ENCODE data around the gene LMTK2.

LMTK2 gene

DNA sequence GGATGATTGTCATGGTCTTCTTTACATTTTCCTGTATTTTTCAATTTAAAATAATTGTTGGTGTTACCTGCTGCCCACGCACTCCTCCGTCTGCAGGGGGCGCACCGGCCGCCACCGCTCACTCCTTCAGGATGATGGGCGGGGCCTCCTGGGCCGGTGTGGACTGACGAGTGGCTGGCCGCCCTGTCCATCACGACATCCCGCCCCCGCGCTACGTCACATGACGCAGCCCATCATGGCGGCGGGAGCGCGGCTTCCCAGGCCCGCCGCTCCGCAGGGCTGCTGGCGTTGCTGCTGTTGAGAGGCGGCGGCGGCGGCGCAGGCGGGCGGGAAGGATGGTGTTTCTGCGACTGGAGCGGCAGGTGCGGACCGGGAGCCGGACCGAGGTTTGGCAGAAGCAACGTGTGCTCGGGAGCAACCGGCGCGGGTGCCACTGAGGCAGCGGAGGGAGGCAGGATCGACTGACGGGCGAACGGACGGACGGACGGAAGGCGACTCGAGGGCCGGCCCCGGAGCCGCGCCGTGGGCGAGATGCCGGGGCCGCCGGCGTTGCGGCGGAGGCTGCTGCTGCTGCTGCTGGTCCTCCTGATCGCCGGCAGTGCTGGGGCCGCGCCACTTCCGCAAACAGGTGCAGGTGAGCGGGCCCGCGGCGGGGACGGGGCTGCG lies at the start of gene LMTK2:
LMTK2 (plus strand) TSS at position 216 of the 666 bp plus-strand sequence; CDS start at position 532, 316 bp downstream.
- DNase-seq (ENCODE audit: low read depth): peak; percentile 88

DNA sequence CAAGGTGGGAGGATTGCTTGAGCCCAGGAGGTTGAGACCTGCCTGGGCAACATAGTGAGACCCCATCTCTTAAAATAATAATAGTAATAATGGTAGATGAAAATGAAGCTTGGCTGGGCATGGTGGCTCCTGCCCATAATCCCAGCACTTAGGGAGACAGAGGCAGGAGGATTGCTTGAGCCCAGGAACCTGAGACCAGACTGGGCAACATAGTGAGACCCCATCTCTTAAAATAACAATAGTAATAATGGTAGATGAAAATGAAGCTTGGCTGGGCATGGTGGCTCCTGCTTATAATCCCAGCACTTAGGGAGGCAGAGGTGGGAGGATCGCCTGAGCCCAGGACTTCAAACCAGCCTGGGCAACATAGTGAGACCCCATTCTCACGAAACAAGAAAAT lies 49.5 kb upstream of the LMTK2 start:
- DNase-seq (ENCODE audit: low read depth): no peak

GRCh38 chr7:98058186-98058585 lies 48.5 kb upstream of the LMTK2 start:
- no peak for DNase-seq (ENCODE audit: low read depth)

GRCh38 chr7:98064233-98064632 lies 42.4 kb upstream of the LMTK2 start:
- no peak for DNase-seq (ENCODE audit: low read depth)

GRCh38 chr7:98066208-98066607 lies 40.5 kb upstream of the LMTK2 start:
- no peak for DNase-seq (ENCODE audit: low read depth)

- no peak for DNase-seq (ENCODE audit: low read depth)
Observed at GRCh38 chr7:98066934-98067507, 39.6 kb upstream of the LMTK2 start.

DNA sequence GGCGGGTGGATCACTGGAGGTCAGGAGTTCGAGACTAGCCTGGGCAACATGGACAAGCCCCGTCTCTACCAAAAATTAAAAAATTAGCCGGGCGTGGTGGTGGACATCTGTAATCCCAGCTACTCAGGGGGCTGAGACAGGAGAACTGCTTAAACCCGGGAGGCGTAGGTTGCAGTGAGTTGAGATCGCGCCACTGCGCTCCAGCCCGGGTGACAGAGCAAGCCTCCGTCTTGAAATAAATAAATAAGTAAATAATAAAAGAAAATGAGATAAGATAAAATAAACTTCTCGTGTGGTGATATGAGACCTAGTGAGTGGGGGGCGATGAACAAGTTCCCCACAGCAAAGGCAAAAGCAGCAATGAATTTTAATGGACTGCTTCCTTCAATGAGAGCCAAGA lies 33.6 kb upstream of the LMTK2 start:
- no peak for DNase-seq (ENCODE audit: low read depth)

DNA sequence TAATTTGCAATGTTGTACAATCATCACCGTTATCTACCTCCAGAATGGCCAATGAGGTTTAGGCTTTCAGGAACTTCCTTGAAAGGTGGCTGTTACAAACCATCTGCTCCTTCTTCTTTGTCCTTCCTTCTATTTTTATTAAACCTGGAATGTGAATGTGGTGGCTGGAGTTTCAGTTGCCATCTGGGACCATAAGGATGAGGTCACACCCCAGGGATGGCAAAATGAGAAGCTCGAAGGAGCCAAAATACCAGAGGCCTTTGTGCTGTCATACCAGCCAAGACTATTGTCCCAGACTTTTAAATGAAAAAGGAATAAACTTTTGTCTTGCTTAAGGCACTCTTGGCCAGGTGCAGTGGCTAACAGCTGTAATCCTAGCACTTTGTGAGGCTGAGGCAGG lies 30.9 kb upstream of the LMTK2 start:
- no peak for DNase-seq (ENCODE audit: low read depth)

DNA sequence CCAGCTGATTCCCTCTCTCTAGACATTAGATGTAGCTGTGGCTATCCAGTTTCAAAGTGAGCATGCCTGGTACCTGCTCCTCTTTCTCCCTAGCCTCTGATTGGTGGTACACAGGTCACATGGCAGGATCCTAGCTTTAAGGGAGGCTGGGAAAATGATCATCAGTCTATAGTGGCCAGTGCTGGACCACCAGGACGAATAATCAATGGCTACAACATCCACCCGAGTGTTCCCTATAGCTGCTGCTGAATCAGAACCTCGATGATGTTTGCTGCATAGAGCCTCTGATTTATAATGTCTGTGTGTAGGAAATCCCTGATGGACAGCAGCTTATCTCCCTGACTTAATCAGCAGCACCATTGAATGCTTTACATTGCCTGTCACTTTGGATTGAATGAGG lies 28.9 kb upstream of the LMTK2 start:
- DNase-seq (ENCODE audit: low read depth): no peak

GRCh38 chr7:98078197-98078870 lies 28.3 kb upstream of the LMTK2 start:
- no peak for DNase-seq (ENCODE audit: low read depth)

- DNase-seq (ENCODE audit: low read depth): no peak
Observed at GRCh38 chr7:98079891-98080648, 26.6 kb upstream of the LMTK2 start.

DNA sequence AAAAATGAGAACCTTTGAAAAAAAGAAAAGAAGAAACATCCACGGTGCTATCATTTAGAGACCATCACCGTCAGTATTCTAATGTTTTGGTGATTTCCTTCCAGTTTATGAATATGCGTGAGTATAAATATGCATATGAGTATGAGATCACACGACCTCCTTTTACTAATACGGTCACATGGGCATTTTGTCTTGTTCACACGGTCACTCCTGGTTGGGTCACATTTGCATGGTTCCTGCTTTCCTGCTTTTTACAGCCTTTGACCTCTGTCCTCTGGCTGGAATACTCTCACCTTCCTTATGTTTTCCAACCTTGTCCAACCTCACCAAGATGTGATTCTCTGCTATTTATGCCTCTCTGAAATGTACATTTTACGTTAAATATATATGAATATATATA lies 25.3 kb upstream of the LMTK2 start:
- DNase-seq (ENCODE audit: low read depth): no peak

DNA sequence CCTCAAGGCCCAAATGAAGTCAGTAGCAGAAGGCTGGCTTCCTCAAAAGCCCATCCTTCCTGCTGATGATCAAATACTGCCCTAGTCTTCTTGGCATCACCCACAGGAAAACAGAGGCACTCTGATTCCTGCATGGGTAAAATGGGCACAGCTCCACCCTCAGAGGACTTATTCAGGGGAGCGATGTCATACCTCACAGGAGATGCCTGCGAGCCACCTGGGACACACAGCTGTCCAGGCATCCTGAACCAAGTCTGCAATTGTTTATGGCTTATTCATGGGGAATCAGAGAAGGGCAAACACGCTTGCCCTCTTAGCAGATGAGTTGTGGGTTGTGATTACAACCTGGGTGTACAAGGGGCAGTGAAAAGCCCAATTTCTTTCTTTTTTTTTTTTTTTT lies 22.0 kb upstream of the LMTK2 start:
- DNase-seq (ENCODE audit: low read depth): no peak

- DNase-seq (ENCODE audit: low read depth): no peak
Observed at GRCh38 chr7:98085674-98086073, 21.0 kb upstream of the LMTK2 start.

DNA sequence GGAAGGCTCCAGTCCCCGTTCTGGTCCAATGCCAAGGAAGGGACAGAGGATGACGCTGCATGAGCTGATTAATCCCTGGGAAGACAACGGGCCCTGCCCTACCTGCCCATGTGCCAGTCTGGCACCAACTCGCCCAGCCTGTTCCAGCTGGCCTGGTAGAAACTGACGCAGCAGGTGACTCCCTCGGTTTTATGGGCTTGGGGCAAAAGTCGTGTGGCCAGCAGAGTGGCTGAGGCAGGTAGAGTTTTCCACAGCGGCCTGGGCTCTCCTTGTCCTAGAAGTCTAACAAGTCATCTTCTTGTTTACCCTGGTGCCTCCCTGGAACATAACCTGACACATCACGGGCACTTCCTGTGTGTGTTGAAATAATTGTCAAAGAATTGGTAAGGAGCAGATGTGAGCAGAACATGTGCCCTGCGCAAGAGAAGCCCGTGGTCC lies 20.4 kb upstream of the LMTK2 start:
- DNase-seq (ENCODE audit: low read depth): no peak

DNA sequence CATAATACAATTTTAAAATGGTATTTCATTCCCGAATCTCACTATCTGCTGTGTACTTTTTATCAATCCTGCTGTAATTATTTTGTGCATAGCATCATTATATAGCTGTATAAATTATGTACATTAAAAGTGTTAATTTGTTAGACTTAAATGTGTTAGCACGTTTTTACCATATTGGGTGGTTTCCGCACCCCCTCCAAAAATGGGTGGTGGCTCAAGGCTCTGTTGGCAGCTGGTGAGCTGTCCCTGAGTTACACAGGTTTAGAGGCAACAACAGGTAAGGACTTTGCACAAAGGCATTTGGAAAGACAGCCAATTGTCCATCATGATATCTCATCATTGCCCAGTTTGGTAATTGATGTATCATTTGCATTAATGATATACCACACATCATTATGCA lies 18.6 kb upstream of the LMTK2 start:
- DNase-seq (ENCODE audit: low read depth): no peak

DNA sequence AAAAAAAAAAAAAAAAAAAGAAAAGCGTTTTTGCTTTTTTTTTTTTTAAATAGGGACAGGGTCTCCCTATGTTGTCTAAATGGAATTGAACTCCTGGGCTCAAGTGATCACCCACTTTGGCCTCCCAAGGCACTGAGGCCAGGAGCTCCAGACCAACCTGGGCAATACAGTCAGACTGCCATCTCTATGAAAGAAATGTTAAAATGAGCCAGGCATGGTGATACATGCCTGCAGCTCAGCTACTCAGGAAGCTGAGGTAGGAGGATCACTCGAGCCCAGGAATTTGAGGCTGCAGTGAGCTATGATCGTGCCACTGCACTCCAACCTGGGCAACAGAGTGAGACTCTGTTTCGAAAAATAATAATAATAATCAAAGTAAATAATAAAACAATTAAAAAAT lies 16.5 kb upstream of the LMTK2 start:
- DNase-seq (ENCODE audit: low read depth): no peak

GRCh38 chr7:98091061-98091460 lies 15.6 kb upstream of the LMTK2 start:
- peak; percentile 67 for DNase-seq (ENCODE audit: low read depth)

DNA sequence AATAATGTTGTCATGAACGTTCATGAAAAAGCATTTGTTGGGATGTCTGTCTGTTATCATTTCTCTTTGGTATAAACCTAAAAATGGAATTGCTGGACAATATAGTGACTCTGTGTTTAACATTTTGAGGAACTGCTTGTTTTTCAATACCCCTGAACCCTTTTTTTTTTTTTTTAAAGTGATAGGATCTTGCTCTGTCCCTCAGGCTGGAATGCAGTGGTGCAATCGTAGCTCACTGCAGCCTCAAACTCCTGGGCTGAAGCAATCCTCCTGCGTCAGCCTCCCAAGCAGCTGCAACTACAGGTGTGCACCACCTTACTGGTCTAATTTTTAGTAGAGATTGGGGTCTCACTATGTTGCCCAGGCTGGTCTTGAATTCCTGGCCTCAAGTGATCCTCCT lies 15.1 kb upstream of the LMTK2 start:
- no peak for DNase-seq (ENCODE audit: low read depth)

DNA sequence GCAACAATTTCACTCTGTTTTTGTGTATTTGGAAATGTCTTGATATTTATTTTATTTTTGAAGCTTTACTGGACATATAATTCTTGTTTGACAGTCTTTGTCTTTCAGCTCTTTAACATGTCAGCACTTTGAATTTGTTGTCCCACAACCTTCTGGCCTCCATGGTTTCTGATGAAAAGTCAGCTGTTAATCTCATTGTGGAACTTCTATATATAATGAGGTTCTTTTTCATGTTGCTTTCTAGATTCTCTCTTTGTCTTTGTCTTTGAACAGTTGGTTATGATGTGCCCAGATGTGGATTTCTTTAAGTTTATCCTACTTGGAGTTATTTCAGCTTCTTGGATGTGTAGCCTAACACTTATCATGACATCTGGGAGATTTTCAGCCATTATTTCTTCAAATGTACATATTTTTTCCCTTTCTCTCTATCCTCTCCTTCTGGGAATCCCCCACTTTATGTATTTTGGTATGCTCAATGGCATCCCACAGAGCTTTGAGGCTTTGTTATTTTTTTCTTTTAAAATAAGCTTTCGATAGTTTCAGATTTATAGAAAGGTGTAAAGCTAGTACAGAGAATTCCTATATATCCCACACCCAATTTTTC lies 9.5 kb upstream of the LMTK2 start:
- DNase-seq (ENCODE audit: low read depth): no peak

DNA sequence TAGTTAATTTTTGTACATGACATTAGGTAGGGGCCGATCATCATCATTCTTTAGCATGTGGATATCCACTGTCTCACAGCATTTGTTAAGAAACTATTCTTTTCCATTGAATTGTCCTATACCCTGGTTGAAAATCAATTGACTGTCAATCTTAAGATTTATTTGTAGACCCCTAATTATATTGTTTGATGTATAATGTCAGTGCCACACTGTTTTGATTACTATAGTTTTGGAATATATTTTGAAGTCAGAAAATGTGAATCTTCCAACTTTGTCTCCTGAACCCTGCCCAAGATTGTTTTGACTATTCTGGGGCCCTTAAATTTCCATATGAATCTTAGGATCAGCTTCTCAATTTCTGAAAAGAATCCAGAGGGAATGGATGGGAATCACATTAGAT lies 6.6 kb upstream of the LMTK2 start:
- DNase-seq (ENCODE audit: low read depth): no peak

DNA sequence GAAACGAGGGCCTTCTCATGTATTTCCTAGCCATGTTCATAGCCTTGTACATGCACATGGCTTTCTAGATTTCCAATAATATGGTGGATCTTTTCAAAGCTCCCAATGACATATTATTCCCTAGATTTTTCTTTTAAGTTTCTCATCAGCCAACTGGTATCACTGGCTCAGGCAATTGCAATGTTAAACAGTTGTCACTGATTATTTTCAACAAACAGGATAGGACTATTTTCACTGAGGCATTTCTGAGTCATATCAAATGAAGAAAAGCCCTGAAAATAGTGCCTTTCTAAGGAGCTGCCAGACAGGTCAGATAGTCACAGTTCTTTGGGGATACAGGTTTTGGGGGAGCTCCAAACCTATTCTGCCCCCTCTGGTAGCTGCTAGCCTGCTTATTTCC lies 4.5 kb upstream of the LMTK2 start:
- DNase-seq (ENCODE audit: low read depth): no peak

Measured in ELR (cell line).